IMR-90 (cell line): ENCODE measurements around the gene SUGCT. TPM values are rescaled to one million over a fixed set of nuclear protein-coding genes. Genes with fewer than 3 reads are reported as not detected.

Experiments
- ATAC-seq: fragments of 200-7000 bp; cut with Tn5 transposase; 2 replicates; pipeline ENCODE4 v1.9.1; 2020; ENCODE audit warnings: low read depth, mild to moderate bottlenecking, moderate library complexity
- BruUV-seq: library from RNA; stranded (reverse); fragments of 400-500 nt; replicated peaks from 2 replicates; lab custom pipeline; 2021; lab: Mats Ljungman, UMichigan
- CTCF ChIA-PET: fragments of 300-600 bp; formaldehyde crosslinking; extraction: SDS; loops from one replicate; lab custom pipeline; 2021; ENCODE audit warnings: antibody characterized with exemption; lab: Yijun Ruan, JAX
- POLR2A ChIA-PET: fragments of 300-600 bp; sonication (Branson Sonifier 250); formaldehyde crosslinking; loops from one replicate; lab custom pipeline; 2022; ENCODE audit warnings: antibody characterized with exemption; ENCODE audit not compliant: unreplicated experiment; lab: Charles Lee
- DNase-seq: peaks from one replicate; pipeline ENCODE4 v3.0.0; 2013
- H2AFZ ChIP-seq: replicated peaks from 2 replicates; pipeline ENCODE3; 2013; ENCODE audit warnings: low read length, mild to moderate bottlenecking; ENCODE audit not compliant: poor library complexity
- H2AK5ac ChIP-seq: 2 replicates; pipeline ENCODE4 v1.6.1; 2013; ENCODE audit warnings: low read depth, low read length, inconsistent platforms
- H2AK9ac ChIP-seq: replicated peaks from 2 replicates; pipeline ENCODE3; 2013; ENCODE audit warnings: mild to moderate bottlenecking, low read depth, low read length, moderate library complexity; ENCODE audit not compliant: poor library complexity
- H2BK120ac ChIP-seq: 2 replicates; pipeline ENCODE4 v1.6.1; 2013; ENCODE audit warnings: low read depth, low read length, inconsistent platforms
- H2BK15ac ChIP-seq: 3 replicates; pipeline ENCODE4 v1.6.1; 2013; ENCODE audit warnings: low read depth, low read length, inconsistent platforms
- H2BK20ac ChIP-seq: 2 replicates; pipeline ENCODE4 v1.6.1; 2013; ENCODE audit warnings: low read depth, mild to moderate bottlenecking, inconsistent platforms, low read length, moderate library complexity
- H2BK5ac ChIP-seq: 2 replicates; pipeline ENCODE4 v1.6.1; 2013; ENCODE audit warnings: mild to moderate bottlenecking, low read depth, low read length, inconsistent platforms; ENCODE audit not compliant: poor library complexity, severe bottlenecking
- H3K14ac ChIP-seq: replicated peaks from 2 replicates; pipeline ENCODE4 v1.6.1; 2013; ENCODE audit warnings: low read depth, low read length, inconsistent platforms
- H3K18ac ChIP-seq: 2 replicates; pipeline ENCODE4 v1.6.1; 2013; ENCODE audit warnings: low read depth, low read length, control low read depth
- H3K23ac ChIP-seq: 2 replicates; pipeline ENCODE4 v1.6.1; 2013; ENCODE audit warnings: low read depth, low read length, inconsistent platforms
- H3K27ac ChIP-seq: 2 replicates; pipeline ENCODE4 v1.5.1; 2013; ENCODE audit warnings: mild to moderate bottlenecking, control low read depth, low read length; ENCODE audit not compliant: insufficient read depth
- H3K27me3 ChIP-seq: 2 replicates; pipeline ENCODE4 v1.6.1; 2013; ENCODE audit warnings: low read length; ENCODE audit not compliant: control insufficient read depth, insufficient read depth
- H3K36me3 ChIP-seq: 2 replicates; pipeline ENCODE4 v1.6.1; 2013; ENCODE audit warnings: low read length, mixed read lengths; ENCODE audit not compliant: control insufficient read depth, insufficient read depth
- H3K4ac ChIP-seq: 2 replicates; pipeline ENCODE4 v1.6.1; 2013; ENCODE audit warnings: low read depth, low read length, inconsistent platforms
- H3K4me1 ChIP-seq: 2 replicates; pipeline ENCODE4 v1.6.1; 2013; ENCODE audit warnings: low read length, mixed read lengths; ENCODE audit not compliant: control insufficient read depth, insufficient read depth
- H3K4me2 ChIP-seq: 2 replicates; pipeline ENCODE4 v1.6.1; 2013; ENCODE audit warnings: low read depth, mild to moderate bottlenecking, control low read depth, low read length, moderate library complexity
- H3K4me3 ChIP-seq: 2 replicates; pipeline ENCODE4 v1.5.1; 2013; ENCODE audit warnings: low read depth, mild to moderate bottlenecking, control low read depth, low read length, moderate library complexity; ENCODE audit not compliant: insufficient read depth
- H3K56ac ChIP-seq: 2 replicates; pipeline ENCODE4 v1.6.1; 2013; ENCODE audit warnings: low read length, inconsistent platforms; ENCODE audit not compliant: insufficient read depth; ENCODE audit errors: extremely low read depth
- H3K79me1 ChIP-seq, 2 experiments: 2 replicates each; pipeline ENCODE4 v1.6.1; 2013; ENCODE audit warnings: low read length in 2 of 2, inconsistent platforms in 1 of 2, low read depth in 1 of 2
- H3K9ac ChIP-seq: 2 replicates; pipeline ENCODE4 v1.6.1; 2013; ENCODE audit warnings: low read depth, low read length, control low read depth
- H3K9me1 ChIP-seq: 2 replicates; pipeline ENCODE4 v1.6.1; 2013; ENCODE audit warnings: low read length, inconsistent platforms; ENCODE audit not compliant: insufficient read depth
- H3K9me3 ChIP-seq: 2 replicates; pipeline ENCODE4 v1.6.1; 2013; ENCODE audit warnings: low read length; ENCODE audit not compliant: control insufficient read depth, insufficient read depth
- H4K20me1 ChIP-seq: 2 replicates; pipeline ENCODE4 v1.6.1; 2013; ENCODE audit warnings: low read length, inconsistent platforms; ENCODE audit not compliant: insufficient read depth
- H4K5ac ChIP-seq: 2 replicates; pipeline ENCODE4 v1.6.1; 2013; ENCODE audit warnings: mild to moderate bottlenecking, low read depth, low read length, control low read depth
- H4K8ac ChIP-seq, 2 experiments: 2 replicates each; pipeline ENCODE4 v1.6.1; 2013; ENCODE audit warnings: low read depth in 2 of 2, low read length in 2 of 2, control low read depth in 1 of 2, inconsistent platforms in 1 of 2
- H4K91ac ChIP-seq: 2 replicates; pipeline ENCODE4 v1.6.1; 2013; ENCODE audit warnings: low read depth, low read length, inconsistent platforms; ENCODE audit not compliant: insufficient read depth
- BHLHE40 ChIP-seq: fragments of 150-350 bp; IDR thresholded peaks from 2 replicates; pipeline ENCODE4 v1.6.1; 2016; ENCODE audit warnings: mild to moderate bottlenecking, low read depth, low read length
- CEBPB ChIP-seq: IDR thresholded peaks from 2 replicates; pipeline ENCODE4 v1.6.1; 2012; ENCODE audit warnings: low read depth, low read length, improper control_type of control experiment
- CHD1 ChIP-seq: IDR thresholded peaks from 2 replicates; pipeline ENCODE4 v1.6.1; 2012; ENCODE audit warnings: low read depth, low read length, improper control_type of control experiment
- CTCF ChIP-seq: conservative IDR thresholded peaks from 2 replicates; pipeline ENCODE4 v1.5.1; 2012; ENCODE audit warnings: mild to moderate bottlenecking, low read depth, low read length, improper control_type of control experiment
- ELK1 ChIP-seq: fragments of 150-350 bp; IDR thresholded peaks from 2 replicates; pipeline ENCODE4 v1.6.1; 2016; ENCODE audit warnings: low read depth, mild to moderate bottlenecking, low read length, moderate library complexity, borderline replicate concordance
- FOS ChIP-seq: fragments of 150-350 bp; IDR thresholded peaks from 2 replicates; pipeline ENCODE4 v1.6.1; 2016; ENCODE audit warnings: low read depth, low read length
- MAFK ChIP-seq: IDR thresholded peaks from 2 replicates; pipeline ENCODE4 v1.6.1; 2012; ENCODE audit warnings: low read depth, low read length, improper control_type of control experiment
- MAZ ChIP-seq: IDR thresholded peaks from 2 replicates; pipeline ENCODE4 v1.6.1; 2012; ENCODE audit warnings: low read depth, mild to moderate bottlenecking, low read length, improper control_type of control experiment, moderate library complexity, borderline replicate concordance
- MXI1 ChIP-seq: IDR thresholded peaks from 2 replicates; pipeline ENCODE4 v1.6.1; 2012; ENCODE audit warnings: low read depth, mild to moderate bottlenecking, low read length, moderate library complexity, borderline replicate concordance
- NFE2L2 ChIP-seq: fragments of 150-350 bp; IDR thresholded peaks from 2 replicates; pipeline ENCODE4 v1.6.1; 2016; ENCODE audit warnings: low read depth, mild to moderate bottlenecking, low read length
- POLR2A ChIP-seq: IDR thresholded peaks from 2 replicates; pipeline ENCODE4 v1.6.1; 2012; ENCODE audit warnings: mild to moderate bottlenecking, low read depth, low read length
- RAD21 ChIP-seq: IDR thresholded peaks from 2 replicates; pipeline ENCODE4 v1.6.1; 2012; ENCODE audit warnings: low read length, improper control_type of control experiment
- RCOR1 ChIP-seq: IDR thresholded peaks from 2 replicates; pipeline ENCODE4 v1.6.1; 2012; ENCODE audit warnings: mild to moderate bottlenecking, low read length, improper control_type of control experiment; ENCODE audit not compliant: insufficient replicate concordance
- RFX5 ChIP-seq: IDR thresholded peaks from 2 replicates; pipeline ENCODE4 v1.8.0; 2012; ENCODE audit warnings: low read depth, mild to moderate bottlenecking, low read length, moderate library complexity
- SMC3 ChIP-seq: fragments of 150-350 bp; IDR thresholded peaks from 2 replicates; pipeline ENCODE4 v1.6.1; 2016; ENCODE audit warnings: low read depth, mild to moderate bottlenecking, antibody characterized with exemption, low read length, moderate library complexity
- USF2 ChIP-seq: fragments of 150-350 bp; IDR thresholded peaks from 2 replicates; pipeline ENCODE4 v1.6.1; 2017; ENCODE audit warnings: mild to moderate bottlenecking, antibody characterized with exemption, low read length, low read depth
- WGBS, 2 experiments: methylation state at CpG; one replicate each; pipeline versions ENCODE4 v1.1.5 to v1.1.7; 2013; ENCODE audit warnings: missing lambda C conversion rate in 2 of 2; ENCODE audit not compliant: insufficient read length in 1 of 2; ENCODE audit errors: extremely low coverage in 2 of 2; 5-methylcytosine and 5-hydroxymethylcytosine counted together
- dilution Hi-C: fragments of 300-500 bp; cut with HindIII; formaldehyde crosslinking; loops from one replicate; pipeline ENCODE4 v1.14.3; 2018; ENCODE audit warnings: low sequenced_read_pairs; ENCODE audit not compliant: unreplicated experiment
- in situ Hi-C: fragments of 300-500 bp; cut with MboI; formaldehyde crosslinking; loops from 3 replicates; pipeline ENCODE4 v1.14.3; 2019; ENCODE audit warnings: low sequenced_read_pairs, inconsistent platforms, mixed read lengths
- intact Hi-C: fragments of 100-400 bp; cut with micrococcal nuclease; formaldehyde crosslinking; loops from 2 replicates; pipeline ENCODE4 v1.10.0; 2022
- polyA plus RNA-seq, 3 experiments: library from polyadenylated mRNA; depleted of rRNA; stranded (reverse); fragments of >200 nt; gene quantifications; 2 replicates each; pipeline ENCODE4 v1.2.3, GENCODE V29; 2012; ENCODE audit warnings: low replicate concordance in 1 of 3
- total RNA-seq: library from RNA; depleted of rRNA; stranded (reverse); fragments of >200 nt; gene quantifications from 2 replicates; pipeline ENCODE4 v1.2.3, GENCODE V29; 2012

SUGCT gene
- total and polyA plus RNA-seq, 2 of the 4 experiments (the other 2 are of a cell fraction): 5.9 to 8.3 TPM

GRCh38 chr7:40509287-40509996 is 374.6 kb downstream of the SUGCT start:
- H3K4me3 ChIP-seq: no peak overlapping the region
- no peaks in the 10 kb centered on the region for H4K20me1 ChIP-seq
- no peak overlapping the region for H3K18ac ChIP-seq
- no TSS peak for BruUV-seq
- H3K23ac ChIP-seq: no peak overlapping the region
- ChIA-PET CTCF (interaction anchor here (0.7 kb wide), 1 partner anchor 1244 kb away, joined by 3 read pairs; no protein-coding TSS in a partner anchor), POLR2A (no interaction called here)
- H3K14ac ChIP-seq: no peak overlapping the region
- no peak overlapping the region for H3K4ac ChIP-seq
- no peak for TF ChIP-seq USF2
- no peak for TF ChIP-seq CHD1
- no peak for TF ChIP-seq FOS
- no peak for TF ChIP-seq RCOR1
- TF ChIP-seq ELK1: no peak
- no peak for TF ChIP-seq MAFK
- TF ChIP-seq MXI1: no peak
- no peak for TF ChIP-seq CTCF
- TF ChIP-seq BHLHE40: no peak
- no peak for TF ChIP-seq CEBPB
- TF ChIP-seq POLR2A: no peak
- no peak for TF ChIP-seq SMC3
- no peak for TF ChIP-seq MAZ
- no peak for TF ChIP-seq NFE2L2
- TF ChIP-seq RAD21: no peak
- TF ChIP-seq RFX5: no peak
- in situ Hi-C loops (no loop called here), intact Hi-C loops (no loop called here), dilution Hi-C loops (no loop called here)
- no peak overlapping the region for H2BK20ac ChIP-seq
- no peak overlapping the region for H2AFZ ChIP-seq
- no peak overlapping the region for H2AK5ac ChIP-seq
- H3K4me1 ChIP-seq: no peaks in the 10 kb centered on the region
- no CpG with 5 or more reads among the region's 4 CpGs for WGBS, 2 experiments
- no peak overlapping the region for H2AK9ac ChIP-seq
- no peak overlapping the region for H4K91ac ChIP-seq
- H2BK15ac ChIP-seq: no peak overlapping the region
- no peaks in the 10 kb centered on the region for H3K79me1 ChIP-seq
- no peak overlapping the region for H4K5ac ChIP-seq
- H3K27ac ChIP-seq: no peak overlapping the region
- ATAC-seq: no peak
- H3K9ac ChIP-seq: no peak overlapping the region
- no peak overlapping the region for H4K8ac ChIP-seq
- no peak overlapping the region for H3K56ac ChIP-seq
- no peak overlapping the region for H2BK5ac ChIP-seq
- no peak for DNase-seq
- no peaks in the 10 kb centered on the region for H3K27me3 ChIP-seq
- H3K4me2 ChIP-seq: no peak overlapping the region
- no peak overlapping the region for H2BK120ac ChIP-seq
- H3K9me1 ChIP-seq: no peaks in the 10 kb centered on the region
- H3K9me3 ChIP-seq: no peaks in the 10 kb centered on the region; the same call in 1 of the 2 replicates
- no peaks in the 10 kb centered on the region; the same call in 1 of the 2 replicates for H3K36me3 ChIP-seq
